ENCODE measurements around the gene SKAP1. TPM values are rescaled to one million over a fixed set of nuclear protein-coding genes. Genes with fewer than 3 reads are reported as not detected.

SKAP1 gene
- total RNA-seq, 1 donor from 2014 or later, result 0.27 TPM

- Histone ChIP-seq H3K9me3 (replicated peaks) (no peaks in the 10 kb centered on the region), H3K27ac (replicated peaks) (no peak overlapping the region), H3K4me3 (no peak overlapping the region), H3K4me1 (no peaks in the 10 kb centered on the region), H3K36me3 (no peaks in the 10 kb centered on the region), H3K27me3 (ENCODE audit: low read depth) (peaks cover 100% of the 10 kb centered on the region)
- DNase-seq, result no peak
- intact Hi-C loops (cut with micrococcal nuclease), result no loop called here
- TF ChIP-seq, protein P1, sequence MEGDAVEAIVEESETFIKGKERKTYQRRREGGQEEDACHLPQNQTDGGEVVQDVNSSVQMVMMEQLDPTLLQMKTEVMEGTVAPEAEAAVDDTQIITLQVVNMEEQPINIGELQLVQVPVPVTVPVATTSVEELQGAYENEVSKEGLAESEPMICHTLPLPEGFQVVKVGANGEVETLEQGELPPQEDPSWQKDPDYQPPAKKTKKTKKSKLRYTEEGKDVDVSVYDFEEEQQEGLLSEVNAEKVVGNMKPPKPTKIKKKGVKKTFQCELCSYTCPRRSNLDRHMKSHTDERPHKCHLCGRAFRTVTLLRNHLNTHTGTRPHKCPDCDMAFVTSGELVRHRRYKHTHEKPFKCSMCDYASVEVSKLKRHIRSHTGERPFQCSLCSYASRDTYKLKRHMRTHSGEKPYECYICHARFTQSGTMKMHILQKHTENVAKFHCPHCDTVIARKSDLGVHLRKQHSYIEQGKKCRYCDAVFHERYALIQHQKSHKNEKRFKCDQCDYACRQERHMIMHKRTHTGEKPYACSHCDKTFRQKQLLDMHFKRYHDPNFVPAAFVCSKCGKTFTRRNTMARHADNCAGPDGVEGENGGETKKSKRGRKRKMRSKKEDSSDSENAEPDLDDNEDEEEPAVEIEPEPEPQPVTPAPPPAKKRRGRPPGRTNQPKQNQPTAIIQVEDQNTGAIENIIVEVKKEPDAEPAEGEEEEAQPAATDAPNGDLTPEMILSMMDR (IDR thresholded peaks at IDR 0.05; ENCODE audit: borderline replicate concordance), result no peak
These were observed 280.9 kb downstream of the SKAP1 start for GRCh38 chr17:48148854-48149786.

DNA sequence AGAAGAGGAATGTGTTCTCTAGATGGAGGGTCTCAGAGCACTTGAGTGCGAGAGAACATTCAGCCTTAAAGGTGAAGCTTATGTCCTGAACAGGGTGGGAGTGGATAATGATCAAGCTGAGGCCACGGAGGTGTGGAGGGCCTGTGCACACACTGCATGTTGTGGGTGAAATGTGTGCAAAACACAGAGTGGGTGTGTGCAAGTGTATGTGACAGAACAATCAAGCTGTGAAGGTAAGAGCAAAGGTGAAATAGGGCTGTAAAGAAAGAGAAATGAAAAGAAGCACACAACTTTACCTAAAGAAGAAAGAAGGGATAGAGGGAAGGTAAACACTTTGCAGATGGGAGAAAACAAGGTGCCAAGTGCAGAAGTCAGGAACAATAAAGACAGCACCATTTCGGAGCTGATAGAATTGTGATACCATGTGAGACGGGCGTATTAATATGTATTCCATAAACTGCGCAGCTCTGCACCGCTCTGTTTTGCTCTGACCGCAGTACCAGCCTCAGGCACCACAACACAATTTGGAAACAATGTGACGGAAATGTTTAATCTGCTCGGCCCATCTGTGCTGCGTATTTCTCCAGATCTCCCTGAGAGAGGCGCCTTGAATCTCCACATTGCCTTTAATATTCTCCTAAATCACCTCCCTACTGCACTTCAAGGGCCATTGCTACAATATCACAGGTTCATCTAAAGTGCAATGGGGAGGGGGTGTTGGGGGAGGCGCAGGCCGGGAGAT, 281.8 kb downstream of the SKAP1 start:
- no peaks in the 10 kb centered on the region for H3K36me3 ChIP-seq
- DNase-seq, result no peak
- H3K27me3 ChIP-seq (ENCODE audit: low read depth), result peaks cover 100% of the 10 kb centered on the region
- no peaks in the 10 kb centered on the region for H3K9me3 ChIP-seq (replicated peaks)
- H3K27ac ChIP-seq (replicated peaks), result no peak overlapping the region
- TF ChIP-seq, protein P1 (IDR thresholded peaks at IDR 0.05; ENCODE audit: borderline replicate concordance), result no peak
- no peak overlapping the region for H3K4me3 ChIP-seq
- intact Hi-C loops (cut with micrococcal nuclease), result no loop called here
- no peaks in the 10 kb centered on the region for H3K4me1 ChIP-seq

DNA sequence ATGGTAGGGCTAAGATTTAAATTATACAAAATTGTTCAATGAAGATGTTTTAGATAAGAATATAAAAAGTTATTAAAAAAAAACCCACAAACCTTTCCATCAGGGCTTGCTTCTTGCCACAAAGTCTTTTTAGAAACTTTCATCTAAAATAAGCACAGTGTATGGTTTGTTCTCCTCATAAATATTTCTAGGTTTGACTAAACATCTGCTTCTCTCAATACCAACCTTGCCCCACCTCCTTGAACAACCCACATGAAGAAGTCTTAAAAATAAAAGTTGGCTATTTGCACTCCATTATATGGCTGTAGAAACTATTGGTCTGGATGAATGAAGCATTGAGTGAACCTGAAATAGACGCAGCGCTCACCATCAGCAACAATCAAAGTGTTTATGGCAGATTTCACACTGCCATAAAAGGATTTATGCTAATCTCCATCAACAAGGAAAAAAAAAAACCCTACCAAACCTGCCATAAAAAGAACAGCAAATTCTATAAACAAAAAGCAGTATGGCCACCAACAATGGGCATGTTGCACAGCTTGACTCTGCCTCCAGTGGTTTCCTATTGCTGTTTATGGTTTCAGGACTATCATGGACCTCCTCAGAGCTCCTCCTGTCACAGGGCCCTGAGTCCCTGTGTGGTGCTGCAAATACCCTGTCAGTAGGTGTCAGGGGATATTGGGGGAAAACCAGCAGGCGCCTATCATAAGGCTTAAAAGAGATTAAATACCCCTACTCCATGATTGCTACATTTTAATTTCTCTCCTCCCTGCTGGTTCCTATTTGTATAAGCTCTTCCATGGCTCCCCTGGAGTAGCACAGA, 284.8 kb downstream of the SKAP1 start:
- DNase-seq, result no peak
- TF ChIP-seq, protein P1 (IDR thresholded peaks at IDR 0.05; ENCODE audit: borderline replicate concordance), result no peak
- H3K4me3 ChIP-seq, result no peak overlapping the region
- peaks cover 100% of the 10 kb centered on the region for H3K27me3 ChIP-seq (ENCODE audit: low read depth)
- H3K36me3 ChIP-seq, result no peaks in the 10 kb centered on the region
- no peaks in the 10 kb centered on the region for H3K4me1 ChIP-seq
- no peaks in the 10 kb centered on the region for H3K9me3 ChIP-seq (replicated peaks)
- intact Hi-C loops (cut with micrococcal nuclease), result no loop called here
- H3K27ac ChIP-seq (replicated peaks), result no peak overlapping the region

DNA sequence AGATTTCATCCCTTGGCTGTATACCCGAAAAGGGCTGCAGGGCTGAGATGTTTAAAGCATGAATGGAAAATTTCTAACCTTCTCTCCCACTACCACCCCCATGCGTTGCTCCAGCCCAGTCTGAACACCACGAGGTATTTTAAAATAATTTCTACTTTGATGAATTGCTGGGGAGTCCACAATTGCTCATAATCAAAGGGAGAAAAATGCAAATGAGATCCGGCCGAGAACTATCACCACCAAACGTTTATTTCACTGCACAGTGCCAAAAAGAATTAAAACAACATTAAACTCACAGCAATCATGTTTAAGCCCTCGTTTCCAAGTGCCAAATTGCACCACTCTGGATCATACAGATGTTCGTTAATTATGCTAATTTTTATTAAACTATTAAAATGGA, 285.8 kb downstream of the SKAP1 start:
- no peak for DNase-seq
- intact Hi-C loops (cut with micrococcal nuclease), result no loop called here
- Histone ChIP-seq H3K4me1 (no peaks in the 10 kb centered on the region), H3K27me3 (ENCODE audit: low read depth) (peaks cover 100% of the 10 kb centered on the region), H3K4me3 (no peak overlapping the region), H3K9me3 (replicated peaks) (no peaks in the 10 kb centered on the region), H3K36me3 (no peaks in the 10 kb centered on the region), H3K27ac (replicated peaks) (no peak overlapping the region)
- TF ChIP-seq, protein P1 (IDR thresholded peaks at IDR 0.05; ENCODE audit: borderline replicate concordance), result no peak

- no peak overlapping the region for H3K27ac ChIP-seq (replicated peaks)
- H3K27me3 ChIP-seq (ENCODE audit: low read depth), result peaks cover 100% of the 10 kb centered on the region
- no peaks in the 10 kb centered on the region for H3K36me3 ChIP-seq
- H3K4me1 ChIP-seq, result no peaks in the 10 kb centered on the region
- no peak for DNase-seq
- TF ChIP-seq, protein P1 (IDR thresholded peaks at IDR 0.05; ENCODE audit: borderline replicate concordance), result no peak
- H3K4me3 ChIP-seq, result no peak overlapping the region
- H3K9me3 ChIP-seq (replicated peaks), result no peaks in the 10 kb centered on the region
- intact Hi-C loops (cut with micrococcal nuclease), result no loop called here
These were observed 286.4 kb downstream of the SKAP1 start for GRCh38 chr17:48143629-48144028.
